Fibroblast of peridontal ligament (primary cell): ENCODE results near the gene LIFR.
"Not testable (repeated sequence)": the region's sequence is repeated elsewhere in the genome, so short reads cannot be mapped to it uniquely, and the experiment has no call there.

Source experiments
- DNase-seq: peaks from one replicate; pipeline ENCODE4 v3.0.0-alpha.2; 2010; ENCODE audit errors: extremely low read depth

The LIFR gene

GRCh38 chr5:38582293-38582974 is 26.0 kb upstream of the LIFR start:
- DNase-seq: no peak

GRCh38 chr5:38581597-38581996 is 25.2 kb upstream of the LIFR start:
- DNase-seq: no peak

- DNase-seq: no peak
These were observed 22.7 kb upstream of the LIFR start for GRCh38 chr5:38579105-38579504.

GRCh38 chr5:38576961-38577684 is 20.7 kb upstream of the LIFR start:
- DNase-seq: no peak

- DNase-seq: no peak
These were observed 20.0 kb upstream of the LIFR start for GRCh38 chr5:38576442-38576841.

GRCh38 chr5:38575476-38575875 is 19.0 kb upstream of the LIFR start:
- DNase-seq: no peak

- DNase-seq: no peak
These were observed 17.6 kb upstream of the LIFR start for GRCh38 chr5:38574009-38574408.

- DNase-seq: no peak
These were observed 17.1 kb upstream of the LIFR start for GRCh38 chr5:38573521-38573920.

GRCh38 chr5:38569180-38569579 is 12.7 kb upstream of the LIFR start:
- DNase-seq: no peak

GRCh38 chr5:38567306-38567705 is 10.9 kb upstream of the LIFR start:
- DNase-seq: not testable (repeated sequence)

GRCh38 chr5:38563624-38564023 is 7.2 kb upstream of the LIFR start:
- DNase-seq: no peak

GRCh38 chr5:38562444-38563210 is 6.2 kb upstream of the LIFR start:
- DNase-seq: no peak

- no peak for DNase-seq
These were observed 3.0 kb upstream of the LIFR start for GRCh38 chr5:38559428-38559827.

GRCh38 chr5:38557792-38558191 is 1.3 kb upstream of the LIFR start:
- DNase-seq: no peak

- DNase-seq: no peak
These were observed 863 bp upstream of the LIFR start for GRCh38 chr5:38557308-38557710.

GRCh38 chr5:38556088-38556598 is 303 bp downstream of the LIFR start:
- DNase-seq: no peak

GRCh38 chr5:38555354-38556087 is 925 bp downstream of the LIFR start:
- no peak for DNase-seq

- DNase-seq: no peak
These were observed 1.6 kb downstream of the LIFR start for GRCh38 chr5:38554861-38555260.

GRCh38 chr5:38554403-38554802 is 2.0 kb downstream of the LIFR start:
- no peak for DNase-seq

GRCh38 chr5:38553001-38553521 is 3.4 kb downstream of the LIFR start:
- no peak for DNase-seq
